IPS-18c (cell line): Measurements from ENCODE around the gene RNF212.
"Not testable (repeated sequence)": the region's sequence is repeated elsewhere in the genome, so short reads cannot be mapped to it uniquely, and the experiment has no call there.

ENCODE experiments used
- H3K4me3 ChIP-seq: 2 replicates; pipeline ENCODE4 v1.7.0; 2013; ENCODE audit warnings: low read depth, mild to moderate bottlenecking, low read length, moderate library complexity; ENCODE audit not compliant: insufficient read depth
- H3K9me3 ChIP-seq: one replicate; pipeline ENCODE4 v1.6.1; 2013; ENCODE audit warnings: mild to moderate bottlenecking, low read length, moderate library complexity; ENCODE audit not compliant: control insufficient read depth, insufficient read depth

RNF212 gene

DNA sequence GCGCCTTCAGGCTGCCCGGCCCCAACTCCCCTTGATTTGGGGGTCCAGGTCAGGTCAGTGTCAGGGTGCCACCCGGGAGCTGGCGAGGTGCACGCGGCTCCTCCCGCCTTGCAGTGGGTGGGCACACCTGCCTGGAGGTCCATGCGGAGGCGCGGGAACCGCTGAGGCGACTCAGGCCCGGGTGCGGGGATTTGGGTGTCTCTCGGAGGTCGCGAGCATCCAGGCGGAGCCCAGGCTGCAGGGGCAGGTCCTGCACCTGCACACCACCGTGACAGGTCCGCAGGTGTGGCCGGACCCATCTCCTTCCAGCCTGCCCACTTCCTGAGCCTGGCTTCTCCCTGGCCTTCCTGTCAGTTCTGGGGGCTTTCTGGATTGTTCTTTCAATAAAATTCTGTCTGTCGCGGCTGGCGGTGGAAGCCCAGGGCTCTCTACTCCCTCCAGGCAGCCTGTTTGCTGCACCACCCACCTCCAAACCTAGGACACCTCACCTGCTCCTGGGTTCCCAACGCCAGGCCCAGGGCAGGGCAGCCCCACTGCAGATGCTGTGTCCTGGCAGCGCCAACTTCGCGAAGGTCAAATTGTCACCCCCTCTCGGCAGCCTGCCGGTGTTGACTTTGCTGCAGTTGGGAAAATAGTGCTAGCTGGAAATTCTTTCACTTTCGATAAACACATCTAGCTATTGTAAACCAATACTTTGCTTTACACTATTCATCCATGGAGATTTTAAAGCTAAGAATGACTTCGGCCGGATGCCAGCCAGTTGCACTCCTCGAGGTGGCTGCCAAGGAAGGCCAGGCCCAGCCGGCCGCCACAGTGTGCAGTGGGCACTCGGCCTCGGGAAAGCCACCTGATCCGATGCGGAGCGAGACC lies 66.0 kb downstream of the RNF212 start:
- Histone ChIP-seq H3K9me3 (no peaks in the 10 kb centered on the region), H3K4me3 (no peak overlapping the region)

DNA sequence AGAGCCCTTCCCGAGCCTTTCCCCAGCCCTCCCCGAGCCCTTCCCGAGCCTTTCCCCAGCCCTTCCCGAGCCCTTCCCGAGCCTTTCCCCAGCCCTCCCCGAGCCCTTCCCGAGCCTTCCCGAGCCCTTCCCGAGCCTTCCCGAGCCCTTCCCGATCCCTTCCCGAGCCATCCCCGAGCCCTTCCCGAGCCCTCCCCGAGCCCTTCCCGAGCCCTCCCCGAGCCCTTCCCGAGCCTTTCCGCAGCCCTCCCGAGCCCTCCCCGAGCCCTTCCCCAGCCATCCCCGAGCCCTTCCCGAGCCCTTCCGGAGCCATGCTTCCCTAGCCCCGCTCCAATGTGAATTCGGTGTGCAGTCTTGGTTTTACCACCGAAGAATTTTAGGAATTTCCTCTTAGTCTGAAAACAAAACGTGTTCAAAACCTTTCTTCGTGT lies 66.8 kb downstream of the RNF212 start:
- H3K9me3 ChIP-seq, H3K4me3 ChIP-seq: not testable (repeated sequence)

DNA sequence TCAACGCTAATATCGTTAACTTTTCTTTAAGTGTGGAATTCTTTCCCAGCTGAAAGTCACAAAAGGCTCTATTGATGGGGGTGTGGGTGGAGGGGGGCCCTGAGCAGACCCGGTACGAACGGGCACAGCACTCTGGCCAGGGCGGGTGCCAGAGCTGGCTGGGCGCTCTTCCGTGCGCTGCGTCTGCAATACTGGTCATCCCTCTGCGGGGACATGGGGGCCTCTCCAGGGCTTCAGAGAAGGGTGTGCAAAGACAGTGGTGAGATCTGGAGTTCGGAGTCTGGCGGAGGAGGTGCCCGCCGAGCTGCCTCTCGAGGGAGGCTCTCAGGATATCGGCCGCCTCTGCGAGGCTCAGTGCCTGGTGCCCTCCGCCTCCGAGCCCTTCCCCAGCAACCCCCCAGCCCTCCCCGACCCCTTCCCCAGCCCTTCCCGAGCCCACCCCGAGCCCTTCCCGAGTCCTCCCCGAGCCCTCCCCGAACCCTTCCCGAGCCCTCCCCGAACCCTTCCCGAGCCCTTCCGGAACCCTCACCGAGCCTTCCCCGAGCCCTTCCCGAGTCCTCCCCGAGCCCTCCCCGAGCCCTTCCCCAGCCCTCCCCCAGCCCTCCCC lies 67.7 kb downstream of the RNF212 start:
- Histone ChIP-seq H3K4me3 (no peak overlapping the region), H3K9me3 (no peaks in the 10 kb centered on the region)

- Histone ChIP-seq H3K9me3 (no peaks in the 10 kb centered on the region), H3K4me3 (no peak overlapping the region)
Observed at GRCh38 chr4:1045193-1045594, 68.2 kb downstream of the RNF212 start.

GRCh38 chr4:1044469-1045192 lies 68.7 kb downstream of the RNF212 start:
- Histone ChIP-seq H3K4me3 (no peak overlapping the region), H3K9me3 (no peaks in the 10 kb centered on the region)

- Histone ChIP-seq H3K4me3 (no peak overlapping the region), H3K9me3 (no peaks in the 10 kb centered on the region)
Observed at GRCh38 chr4:1043651-1044468, 69.5 kb downstream of the RNF212 start.

GRCh38 chr4:1043162-1043561 lies 70.2 kb downstream of the RNF212 start:
- H3K9me3 ChIP-seq: no peaks in the 10 kb centered on the region
- no peak overlapping the region for H3K4me3 ChIP-seq

- Histone ChIP-seq H3K9me3 (no peaks in the 10 kb centered on the region), H3K4me3 (no peak overlapping the region)
Observed at GRCh38 chr4:1042352-1043055, 70.9 kb downstream of the RNF212 start.

- H3K9me3 ChIP-seq: no peaks in the 10 kb centered on the region
- no peak overlapping the region for H3K4me3 ChIP-seq
Observed at GRCh38 chr4:1041936-1042330, 71.4 kb downstream of the RNF212 start.

DNA sequence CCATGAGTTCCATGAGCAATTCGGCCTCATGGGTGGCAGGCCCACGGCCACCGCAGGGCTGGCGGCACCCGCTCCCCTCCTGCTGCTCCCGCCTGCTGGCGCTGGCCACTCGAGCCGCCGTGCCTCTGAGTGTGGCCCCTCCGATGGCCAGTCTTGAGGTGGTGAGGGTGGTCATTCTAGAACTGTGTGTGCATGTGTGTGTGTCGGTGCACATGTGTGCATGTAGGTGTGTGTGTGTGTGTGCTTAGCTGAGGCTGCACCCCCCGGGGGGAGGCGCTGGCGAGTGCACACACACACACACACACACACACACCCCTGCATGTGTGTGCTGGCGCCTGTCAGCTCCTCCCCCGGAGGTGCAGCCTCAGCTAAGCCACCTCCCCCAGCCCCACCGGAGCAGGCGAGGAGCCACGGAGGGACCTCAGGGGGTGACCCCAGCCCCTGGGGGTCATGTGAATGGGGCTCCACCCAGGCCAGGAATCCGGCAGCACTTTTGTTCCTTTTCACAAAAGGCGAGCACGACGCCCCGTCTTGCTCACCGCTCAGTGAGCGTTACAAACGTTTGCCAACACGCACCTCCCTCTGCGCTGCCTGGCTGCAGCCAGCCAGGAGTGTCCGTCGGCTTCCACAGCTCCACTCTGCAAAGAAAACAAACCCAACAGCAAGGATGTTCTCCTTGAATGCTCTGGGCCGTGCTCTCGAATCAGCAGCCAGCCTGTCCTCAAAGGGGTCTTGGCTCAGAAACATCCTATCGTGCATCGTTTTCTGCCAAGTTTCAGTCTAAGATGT lies 72.0 kb downstream of the RNF212 start:
- Histone ChIP-seq H3K9me3 (no peaks in the 10 kb centered on the region), H3K4me3 (0 out of 2 replicates have a peak overlapping the region, but pooled peaks have one; percentile 6)

GRCh38 chr4:1040344-1041146 lies 72.8 kb downstream of the RNF212 start:
- no peaks in the 10 kb centered on the region for H3K9me3 ChIP-seq
- H3K4me3 ChIP-seq: no peak overlapping the region

GRCh38 chr4:1039493-1040343 lies 73.6 kb downstream of the RNF212 start:
- Histone ChIP-seq H3K9me3 (no peaks in the 10 kb centered on the region), H3K4me3 (no peak overlapping the region)

DNA sequence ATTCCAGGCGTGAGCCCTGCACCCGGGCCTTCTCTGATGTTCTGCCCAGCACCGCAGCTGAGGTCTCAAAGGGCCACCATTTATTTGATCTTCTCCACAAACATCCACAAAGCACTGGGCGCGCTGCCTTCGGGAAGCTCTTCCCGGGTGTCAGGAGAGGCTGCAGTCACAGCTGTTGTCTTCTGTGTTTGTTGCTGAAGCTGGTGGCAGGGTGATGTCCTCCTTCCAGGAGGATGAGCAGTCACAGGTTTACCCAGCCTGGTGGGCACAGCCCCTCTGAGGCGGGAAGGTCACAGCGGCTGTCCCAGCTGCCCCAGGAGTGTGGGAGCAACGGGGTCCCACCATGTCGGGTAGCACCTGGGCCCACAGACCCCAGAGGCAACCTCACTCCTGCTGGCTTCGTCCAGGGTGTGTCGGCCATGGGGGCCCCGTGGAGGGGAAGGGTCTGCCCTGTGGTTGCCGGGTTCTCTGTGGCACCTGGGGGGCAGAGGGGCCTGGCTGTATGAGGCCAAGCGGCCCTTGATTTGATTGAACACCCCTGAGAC lies 74.3 kb downstream of the RNF212 start:
- Histone ChIP-seq H3K4me3 (no peak overlapping the region), H3K9me3 (no peaks in the 10 kb centered on the region)
